HG03378 (cell line): ENCODE results near the gene SLC18B1.
A peak's percentile ranks its signal among the peaks of the same experiment; 100 is the strongest.

ENCODE experiments used
- ATAC-seq: cut with Tn5 transposase; IDR thresholded peaks from one replicate; pipeline ENCODE4 v1.9.1; 2021; ENCODE audit warnings: mild to moderate bottlenecking, moderate library complexity; ENCODE audit not compliant: unreplicated experiment

SLC18B1 gene

DNA sequence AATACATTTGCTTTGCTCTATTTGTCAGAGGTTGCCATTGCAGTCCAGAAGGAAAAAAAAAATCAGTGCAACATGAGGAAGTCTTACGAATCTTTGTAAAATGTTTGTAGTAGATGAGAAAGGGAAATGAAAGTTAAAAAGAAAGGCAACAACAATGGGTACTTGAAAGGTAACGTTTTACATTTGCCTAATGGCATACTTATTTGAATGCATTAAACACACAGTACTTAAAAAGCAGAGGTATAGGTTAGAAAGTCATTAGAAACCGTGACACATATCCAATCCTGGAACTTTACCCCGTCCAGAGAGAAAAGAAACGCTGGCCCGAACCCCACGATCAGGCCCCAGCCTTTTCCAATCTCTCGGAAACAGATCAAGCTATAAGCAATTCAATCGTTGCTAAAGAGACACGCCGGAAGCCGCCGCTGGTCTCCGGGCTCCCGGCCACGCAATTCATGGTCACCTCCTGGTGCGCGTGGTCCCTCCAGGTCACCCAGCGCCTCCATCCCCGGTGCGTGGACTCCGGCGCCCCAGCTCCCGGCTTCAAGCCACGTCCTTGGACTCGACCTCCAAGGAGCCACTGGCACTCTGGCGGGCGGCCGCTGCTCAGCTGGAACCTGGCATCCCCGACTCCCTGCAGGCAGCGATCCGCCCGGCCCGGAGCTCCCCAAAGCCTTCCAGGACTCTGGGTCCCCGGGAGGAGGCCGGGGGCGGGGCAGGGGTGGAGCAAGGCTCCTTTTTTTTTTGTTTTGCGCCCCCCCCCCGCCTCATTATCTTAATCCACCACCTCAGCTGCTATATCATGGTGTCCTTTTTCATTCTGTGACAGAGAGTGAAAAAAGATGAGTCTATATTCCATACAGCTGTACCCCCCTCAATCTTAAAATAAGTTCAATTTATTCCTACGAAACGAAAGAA lies at the start of gene SLC18B1:
SLC18B1 (minus strand) TSS at position 687 of the 918 bp plus-strand sequence; CDS start at position 506, 181 bp downstream.
- peak; percentile 41 for ATAC-seq

DNA sequence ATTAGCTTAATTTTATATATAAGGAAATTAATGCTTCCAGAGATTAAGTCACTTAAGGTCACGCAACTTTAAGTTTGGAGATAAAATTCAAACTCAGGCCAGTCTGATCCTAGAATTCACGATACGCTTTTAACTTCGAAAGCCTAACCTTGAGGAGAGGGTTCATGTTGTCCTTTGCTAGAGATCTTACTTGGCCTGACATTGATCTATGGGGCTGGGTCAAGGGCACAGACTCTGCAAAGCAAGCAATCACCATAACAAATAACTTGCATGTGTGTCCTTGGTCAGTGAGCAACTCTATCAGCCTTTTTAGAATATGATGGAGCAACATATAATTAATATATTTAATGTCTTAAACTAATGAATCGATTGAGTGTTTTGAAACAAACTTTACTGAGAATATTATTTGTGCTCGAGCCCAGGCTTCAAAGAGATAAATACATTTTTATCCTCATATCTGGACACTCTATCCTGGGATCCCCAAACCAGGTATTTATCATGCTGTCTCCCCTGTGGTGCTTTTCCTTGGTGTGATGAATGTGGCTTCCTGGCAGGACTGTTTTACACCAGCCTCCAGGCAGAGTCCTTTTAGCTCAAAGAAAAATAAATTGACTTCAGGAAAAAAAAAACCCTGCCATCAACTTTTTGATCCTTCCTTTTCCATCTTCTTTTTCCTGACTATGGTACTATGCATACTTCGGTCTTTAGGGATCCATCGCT lies 45.0 kb upstream of the SLC18B1 start:
- no peak for ATAC-seq

DNA sequence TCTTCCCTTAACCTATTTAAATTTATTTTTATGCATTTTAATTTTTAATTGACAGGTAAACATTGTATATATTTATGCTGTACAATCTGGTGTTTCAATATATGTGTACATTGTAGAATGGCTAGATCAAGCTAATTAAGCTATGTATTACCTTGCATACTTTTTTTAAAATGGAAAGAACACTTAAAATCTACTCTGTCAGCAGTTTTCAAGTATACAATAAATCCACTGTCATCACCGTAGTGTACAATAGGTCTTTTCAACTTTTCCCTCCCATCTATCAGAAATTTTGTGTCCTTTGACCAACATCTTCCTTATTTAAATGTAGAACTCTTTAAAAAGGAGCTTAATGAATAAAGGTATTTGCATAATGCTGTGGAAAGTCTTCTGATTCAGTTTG lies 43.5 kb upstream of the SLC18B1 start:
- ATAC-seq = no peak

DNA sequence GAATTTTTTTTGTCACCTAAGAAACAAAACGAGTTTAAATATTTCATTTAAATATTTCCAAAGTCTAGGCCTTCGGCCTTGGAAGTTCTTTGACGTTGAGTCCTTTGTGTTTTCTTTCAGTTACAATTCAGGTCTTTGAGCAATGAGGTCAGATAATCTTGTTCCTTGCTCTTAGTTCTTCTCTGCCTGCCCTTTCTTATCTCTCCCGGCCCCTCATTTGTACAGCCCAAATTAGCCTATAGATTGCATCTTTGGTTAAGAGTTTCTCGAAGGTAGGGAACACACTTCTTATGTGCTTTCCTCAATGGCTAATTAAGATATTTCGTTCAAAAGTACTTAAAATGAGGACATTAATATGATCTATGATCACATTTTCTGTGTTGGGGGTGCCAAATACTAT lies 34.5 kb upstream of the SLC18B1 start:
- no peak for ATAC-seq

DNA sequence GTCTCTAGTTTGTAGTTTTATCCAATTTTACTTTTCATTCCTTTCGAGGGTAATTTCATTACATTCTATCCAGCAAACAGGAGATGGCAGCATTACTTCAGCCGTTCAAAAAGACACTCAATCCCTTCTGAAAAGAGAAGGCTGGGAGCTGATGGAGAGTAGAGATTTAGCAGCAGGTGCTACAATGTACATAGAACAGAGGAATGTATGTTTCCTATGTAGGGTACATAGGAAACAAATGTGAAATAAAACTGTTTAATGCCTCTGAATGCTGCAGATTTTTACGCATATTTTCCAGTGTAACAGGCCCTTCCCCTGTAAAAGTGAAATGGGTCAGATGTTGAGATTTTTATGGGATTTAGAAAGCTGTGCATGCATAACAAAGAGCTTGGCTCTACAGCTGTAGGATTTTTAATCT lies 31.9 kb upstream of the SLC18B1 start:
- no peak for ATAC-seq

DNA sequence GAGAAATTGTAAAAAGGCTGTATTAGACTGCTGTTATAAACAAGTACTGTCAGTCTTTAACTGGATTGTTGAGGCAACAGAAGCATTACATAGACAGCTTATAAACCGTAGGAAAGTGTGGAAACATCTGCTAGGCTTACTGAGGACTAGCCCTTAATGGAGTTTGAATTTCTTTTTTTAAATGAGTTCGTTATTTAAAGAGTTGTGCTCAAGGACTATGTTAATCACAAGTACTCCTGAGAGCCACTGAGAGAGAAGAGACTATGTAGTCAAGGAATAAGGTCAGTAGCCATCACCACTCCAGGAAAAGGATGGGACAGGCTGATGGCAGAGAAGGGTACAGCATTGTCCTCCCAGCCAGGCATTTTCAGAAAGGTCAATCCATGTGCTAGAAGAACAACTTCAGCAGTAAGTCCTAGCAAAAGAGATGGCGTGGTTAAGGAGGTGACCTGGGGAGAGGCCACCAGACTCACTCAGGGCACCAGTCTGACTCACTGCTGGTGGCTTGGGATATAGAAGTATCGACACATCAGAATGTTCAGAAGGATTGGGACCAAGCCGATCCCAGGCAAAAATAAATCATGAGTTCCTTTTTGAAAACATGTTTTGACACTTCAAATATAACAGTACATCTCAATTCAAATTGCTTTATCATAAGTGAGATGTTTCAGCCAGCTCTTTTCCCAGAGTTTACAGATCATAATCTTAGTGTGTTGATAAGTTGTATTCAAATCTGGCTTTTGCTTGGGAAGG lies 22.4 kb upstream of the SLC18B1 start:
- ATAC-seq = no peak

DNA sequence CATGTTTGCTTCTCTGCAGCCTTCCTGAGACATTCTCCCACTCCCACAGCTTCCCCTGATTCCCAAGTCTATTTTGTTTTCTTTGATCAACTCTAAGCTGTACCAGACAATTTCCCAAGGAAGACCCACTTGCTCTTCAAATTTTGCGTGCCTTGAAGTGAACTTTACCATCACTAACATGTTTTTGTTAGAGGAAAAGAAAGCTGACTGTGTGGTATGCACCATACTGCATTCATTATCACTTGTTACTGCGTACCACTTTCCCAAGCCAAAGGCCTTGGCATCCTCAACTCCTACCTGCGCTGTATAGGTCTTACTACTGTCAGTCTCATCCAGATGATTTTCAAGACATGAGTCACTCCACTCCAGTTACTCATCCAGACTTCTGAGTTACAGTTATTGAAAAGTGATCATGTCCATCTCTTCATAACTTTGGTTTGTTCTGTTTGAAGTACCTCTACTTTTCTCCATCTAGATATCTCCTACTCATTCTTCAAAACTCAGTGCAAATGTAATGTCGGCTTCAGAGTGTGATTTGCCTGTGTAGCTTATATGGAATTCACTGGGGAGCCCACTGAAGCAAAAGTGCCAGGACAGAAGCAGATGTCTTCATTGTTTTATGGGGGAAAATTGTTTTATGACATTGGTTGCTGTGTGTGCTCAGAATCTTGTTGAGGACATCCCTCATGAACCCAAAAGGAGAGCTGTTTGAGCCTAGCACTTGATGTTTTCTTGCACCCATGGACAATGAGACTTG lies 21.1 kb upstream of the SLC18B1 start:
- no peak for ATAC-seq

DNA sequence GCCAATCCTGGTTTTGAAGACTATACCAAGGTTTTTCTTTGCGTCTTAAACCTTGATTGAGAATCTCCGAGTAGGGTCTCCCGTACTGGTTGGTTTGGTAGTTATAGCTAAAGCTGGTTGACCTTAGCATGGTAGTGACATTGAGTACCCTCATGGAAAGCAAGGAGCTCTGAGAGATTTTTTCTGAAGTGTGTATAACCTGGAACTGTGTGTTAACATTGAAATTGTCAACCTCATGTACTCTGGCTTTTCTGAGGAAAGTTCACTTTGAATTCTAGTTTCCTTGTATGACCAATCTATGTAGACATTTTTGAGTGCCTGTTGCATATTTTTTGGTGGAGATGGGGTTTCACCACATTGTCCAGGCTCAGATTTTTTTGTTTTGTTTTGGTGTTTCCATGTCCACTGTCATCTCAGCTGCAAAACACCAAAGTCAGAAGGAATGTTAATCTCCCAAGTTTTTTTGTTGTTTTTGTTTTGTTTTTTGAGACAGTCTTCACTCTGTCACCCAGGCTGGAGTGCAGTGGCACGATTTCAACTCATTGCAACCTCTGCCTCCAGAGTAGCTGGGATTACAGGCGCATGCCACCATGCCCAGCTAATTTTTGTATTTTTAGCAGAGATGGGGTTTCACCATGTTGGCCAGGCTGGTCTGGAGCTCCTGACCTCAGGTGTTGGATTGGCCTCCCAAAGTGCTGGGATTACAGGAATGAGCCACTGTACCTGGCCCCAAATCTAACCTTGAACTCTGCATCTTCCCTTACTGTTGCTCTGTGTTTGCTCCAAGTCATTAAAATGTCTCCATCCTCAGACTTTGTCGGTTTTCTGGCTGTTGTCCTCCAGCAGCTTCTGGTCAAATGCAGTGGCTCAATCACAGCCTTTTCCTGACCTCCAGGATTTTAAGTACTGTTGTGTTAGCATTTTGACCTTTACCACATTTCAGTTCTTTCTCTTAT lies 20.2 kb upstream of the SLC18B1 start:
- ATAC-seq = no peak

DNA sequence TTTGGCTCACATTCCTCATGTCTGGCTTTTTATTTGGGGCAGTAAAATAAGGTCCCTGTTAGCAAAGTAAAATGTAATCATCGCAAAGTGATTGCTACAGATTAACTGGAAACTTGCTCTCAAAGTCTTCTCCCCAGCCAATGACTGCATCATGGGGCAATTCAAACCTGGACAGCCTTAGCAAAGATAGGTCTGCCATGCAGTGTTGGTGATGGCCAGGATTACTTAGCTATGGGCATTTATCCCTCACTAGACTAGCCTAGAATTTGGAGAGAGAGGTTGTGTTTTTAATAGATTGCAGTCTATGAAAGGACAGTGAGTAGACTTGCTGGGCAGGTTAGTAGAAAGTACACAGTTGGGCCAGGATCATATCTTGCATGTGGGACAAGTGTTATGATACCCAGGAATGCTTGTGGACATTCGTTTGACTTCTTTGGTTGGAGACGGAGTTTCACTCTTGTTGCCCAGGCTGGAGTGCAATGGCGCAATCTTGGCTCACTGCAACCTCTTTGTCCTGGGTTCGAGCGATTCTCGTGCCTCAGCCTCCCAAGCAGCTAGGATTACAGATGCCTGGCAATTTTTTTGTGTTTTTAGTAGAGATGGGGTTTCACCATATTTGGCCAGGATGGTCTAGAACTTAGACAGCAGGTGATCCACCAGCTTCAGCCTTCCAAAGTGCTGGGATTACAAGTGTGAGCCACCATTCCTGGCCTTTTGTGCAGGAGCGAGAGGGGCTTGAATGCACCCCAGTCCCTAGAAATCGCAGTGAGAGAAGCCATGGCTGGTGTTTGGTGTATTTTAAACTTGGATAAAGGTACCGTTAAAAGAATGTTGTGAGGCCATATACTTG lies 19.3 kb upstream of the SLC18B1 start:
- no peak for ATAC-seq

DNA sequence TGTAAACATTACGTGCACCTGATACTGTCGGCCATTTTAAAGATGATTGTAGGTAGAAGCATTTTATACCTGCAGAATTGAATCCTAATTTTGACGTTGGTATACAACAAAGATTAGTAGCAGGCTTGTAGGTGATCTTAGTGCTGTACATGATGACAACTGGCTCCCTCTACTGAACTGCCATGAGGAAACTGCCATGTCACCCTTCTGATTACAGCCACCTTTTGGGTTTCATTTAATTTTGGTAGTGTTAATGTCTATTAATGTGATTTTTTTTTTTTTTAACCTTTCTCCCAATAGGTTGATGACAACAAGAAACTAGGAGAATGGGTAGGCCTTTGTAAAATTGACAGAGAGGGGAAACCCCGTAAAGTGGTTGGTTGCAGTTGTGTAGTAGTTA lies 18.2 kb upstream of the SLC18B1 start:
- no peak for ATAC-seq

DNA sequence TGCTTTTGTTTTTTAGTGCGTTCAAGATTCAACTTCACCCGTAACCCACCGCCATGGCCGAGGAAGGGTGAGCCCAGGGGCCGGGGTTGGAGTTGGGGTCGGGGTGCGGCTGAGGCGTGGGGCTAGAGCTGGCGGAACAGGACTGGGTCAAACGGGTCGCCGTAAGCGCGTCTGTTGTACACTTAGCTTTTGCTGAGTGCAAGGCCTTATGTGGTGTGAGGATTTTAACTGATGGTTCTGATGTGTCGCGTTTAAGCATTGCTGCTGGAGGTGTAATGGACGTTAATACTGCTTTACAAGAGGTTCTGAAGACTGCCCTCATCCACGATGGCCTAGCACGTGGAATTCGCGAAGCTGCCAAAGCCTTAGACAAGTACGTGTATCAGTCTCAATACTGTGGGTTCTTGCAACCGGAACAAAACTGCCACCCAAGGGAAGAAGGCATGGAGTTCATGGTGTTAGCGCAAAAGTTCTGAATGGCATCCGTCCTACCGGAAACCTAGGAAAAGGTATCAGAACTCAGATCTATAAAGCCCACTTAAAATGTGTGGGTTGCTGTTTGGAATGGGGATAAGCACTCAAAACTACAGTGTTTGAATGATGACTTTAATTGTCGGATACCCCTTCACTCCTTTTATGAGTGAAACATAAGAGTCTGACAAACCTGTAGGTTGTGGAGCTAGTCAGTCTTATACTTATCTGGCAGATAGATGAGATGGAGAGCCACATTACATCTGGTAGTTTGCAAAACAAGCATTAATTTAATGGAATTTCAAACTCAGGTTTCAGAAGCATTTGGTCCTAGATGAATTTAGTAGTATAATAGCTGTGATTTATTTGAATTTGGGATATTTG lies 16.5 kb upstream of the SLC18B1 start:
- peak; percentile 10 for ATAC-seq

DNA sequence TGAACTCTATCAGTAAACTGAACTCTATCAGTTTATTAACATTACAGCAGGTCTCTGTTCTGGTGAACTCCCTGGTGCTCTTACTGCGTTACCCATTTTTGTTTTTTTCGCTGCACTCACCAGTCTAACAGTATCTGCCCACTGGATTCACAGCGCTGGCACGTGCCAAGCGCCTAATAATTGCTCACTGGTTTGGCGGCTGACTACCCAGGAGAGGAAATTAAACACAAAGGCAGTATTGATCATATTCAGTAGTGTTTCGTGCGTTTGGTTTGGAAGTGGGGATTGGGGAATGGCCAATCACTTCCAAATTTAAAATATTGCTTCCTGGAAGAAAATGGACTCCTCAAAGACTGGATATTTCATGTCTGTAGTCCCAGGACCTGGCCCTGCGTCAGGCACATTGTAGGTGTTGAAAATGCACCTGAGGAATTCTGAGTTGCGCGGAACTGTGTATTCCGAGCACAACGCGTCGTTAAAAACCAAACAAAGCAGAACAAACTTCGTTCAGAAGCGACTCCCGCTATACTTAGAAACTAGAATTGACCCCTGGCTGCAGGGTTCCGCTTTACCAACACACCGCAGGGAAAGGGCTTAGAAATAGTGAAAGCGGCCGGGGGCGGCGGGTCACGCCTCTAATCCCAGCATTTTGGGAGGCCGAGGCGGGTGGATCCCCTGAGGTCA lies 14.9 kb upstream of the SLC18B1 start:
- peak; percentile 37 for ATAC-seq

DNA sequence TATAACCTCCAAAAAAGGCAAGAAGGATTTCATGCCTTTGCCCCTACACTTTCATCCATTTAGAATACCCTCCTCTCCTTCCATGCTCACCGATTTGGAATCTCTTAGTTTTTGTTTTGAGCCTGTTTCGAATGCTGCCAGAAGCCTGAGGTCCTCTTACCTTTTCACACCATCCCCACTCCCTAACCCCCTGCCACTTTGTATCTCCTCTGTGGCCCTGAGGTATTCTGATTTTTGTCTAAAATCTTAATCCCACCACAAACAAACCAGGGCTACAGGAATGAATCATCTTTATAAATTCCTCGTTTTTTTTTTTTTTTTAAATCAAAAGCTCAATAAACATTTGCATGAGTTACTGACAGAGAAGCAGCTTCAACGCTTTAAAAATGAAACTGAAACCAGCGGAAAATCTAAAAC lies 14.3 kb upstream of the SLC18B1 start:
- peak; percentile 8 for ATAC-seq

DNA sequence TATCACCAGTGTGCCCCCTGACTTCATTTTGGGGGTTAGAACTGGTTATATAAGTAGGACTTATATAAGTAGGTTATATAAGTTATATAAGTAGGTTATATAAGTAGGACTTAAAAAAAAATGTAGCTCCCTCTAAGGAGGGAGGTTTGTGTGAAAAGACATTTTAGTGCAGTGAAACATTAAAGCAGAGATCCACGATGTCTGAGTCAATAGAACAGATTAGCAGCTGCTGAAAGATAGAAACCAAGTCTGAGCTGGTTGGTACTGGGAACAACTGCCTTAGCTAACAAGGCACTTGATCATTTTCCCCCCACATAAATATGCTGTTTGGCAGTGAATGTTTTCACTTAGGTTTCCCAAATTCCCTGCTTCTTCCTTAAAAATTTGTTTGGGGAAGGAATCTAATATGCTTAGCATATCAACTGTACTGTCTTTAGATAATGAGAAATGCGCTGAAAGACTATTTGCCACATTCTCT lies 13.9 kb upstream of the SLC18B1 start:
- ATAC-seq = no peak

DNA sequence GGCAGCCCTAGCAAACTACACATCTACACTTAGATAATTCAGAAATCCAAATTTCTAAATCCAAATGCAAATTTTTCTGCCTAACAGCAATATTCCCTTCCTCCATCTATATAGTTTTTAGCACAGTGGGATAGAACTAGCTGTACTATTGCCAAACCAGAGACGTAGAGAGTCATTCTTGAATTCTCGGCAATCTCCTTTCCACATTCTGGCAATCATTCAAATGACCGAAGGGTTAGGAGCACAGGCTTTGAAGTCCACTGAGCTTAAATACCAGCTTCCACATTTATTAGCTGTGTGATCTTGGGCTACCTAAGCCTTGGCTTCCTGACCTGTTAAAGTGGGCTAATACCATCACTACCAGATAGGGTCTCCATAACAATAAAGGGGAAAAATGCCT lies 12.8 kb upstream of the SLC18B1 start:
- no peak for ATAC-seq

DNA sequence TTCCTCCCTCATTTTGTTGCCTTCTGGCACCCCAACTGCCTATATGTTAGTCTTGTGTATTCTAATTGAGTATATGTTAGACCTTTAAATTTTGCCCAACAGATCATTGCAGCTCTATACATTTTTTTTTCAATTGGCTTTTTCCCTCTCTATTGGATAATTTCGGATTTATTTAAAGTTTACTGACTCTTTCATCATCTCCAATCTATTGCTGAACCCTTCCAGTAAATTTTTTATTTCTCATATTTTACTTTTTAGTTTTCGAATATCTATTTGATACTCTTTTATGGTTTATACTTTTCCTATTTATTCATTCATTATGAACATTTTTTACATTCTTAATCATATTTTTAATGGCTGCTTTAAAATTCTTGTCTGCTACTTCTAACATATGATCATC lies 7.1 kb upstream of the SLC18B1 start:
- ATAC-seq = no peak

DNA sequence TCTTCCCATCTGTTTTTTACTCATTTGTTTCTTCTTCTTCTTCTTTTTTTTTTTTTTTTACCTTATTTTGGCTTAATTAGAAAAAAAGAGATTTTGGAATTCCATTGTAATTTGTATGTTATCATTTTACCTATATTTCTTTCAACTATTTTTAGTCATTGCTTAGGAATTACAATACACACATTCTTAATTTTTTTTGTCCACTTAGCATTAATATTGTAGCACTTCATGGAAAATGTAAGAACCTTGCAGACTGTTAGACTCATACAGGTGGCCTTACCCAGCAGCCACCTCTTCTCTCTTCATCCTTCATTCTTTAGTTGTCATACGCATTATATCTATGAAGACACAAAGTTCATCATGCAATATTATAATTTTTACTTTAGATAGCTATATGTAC lies 5.8 kb upstream of the SLC18B1 start:
- ATAC-seq = no peak
